HepG2 (cell line): ENCODE measurements around the gene SLC38A8.

ENCODE experiments used
- CTCF ChIP-seq: sonication (generic); formaldehyde crosslinking; IDR thresholded peaks from 2 replicates; pipeline ENCODE4 v1.5.0; 2020; ENCODE audit warnings: mild to moderate bottlenecking, missing genetic modification reagents, moderate library complexity
- GTF2F1 ChIP-seq: fragments of 150-350 bp; IDR thresholded peaks from 2 replicates; pipeline ENCODE4 v1.6.1; 2014; ENCODE audit warnings: low read length
- KAT8 ChIP-seq: IDR thresholded peaks from 2 replicates; pipeline ENCODE4 v1.6.1; 2016; ENCODE audit warnings: missing genetic modification reagents, missing compliant biosample characterization
- MAX ChIP-seq: IDR thresholded peaks from 2 replicates; pipeline ENCODE4 v1.6.1; 2012; ENCODE audit warnings: inconsistent platforms
- SIN3A ChIP-seq: IDR thresholded peaks from 2 replicates; pipeline ENCODE4 v1.6.1; 2011; ENCODE audit warnings: low read depth, mild to moderate bottlenecking, control low read depth, low read length, borderline replicate concordance
- STAT6 ChIP-seq: sonication (generic); formaldehyde crosslinking; IDR thresholded peaks from 2 replicates; pipeline ENCODE4 v1.4.0; 2020; ENCODE audit warnings: missing genetic modification reagents, mild to moderate bottlenecking, borderline replicate concordance
- ZBED4 ChIP-seq: sonication (generic); formaldehyde crosslinking; IDR thresholded peaks from 2 replicates; pipeline ENCODE4 v1.4.0; 2020; ENCODE audit warnings: missing genetic modification reagents, borderline replicate concordance

DNA sequence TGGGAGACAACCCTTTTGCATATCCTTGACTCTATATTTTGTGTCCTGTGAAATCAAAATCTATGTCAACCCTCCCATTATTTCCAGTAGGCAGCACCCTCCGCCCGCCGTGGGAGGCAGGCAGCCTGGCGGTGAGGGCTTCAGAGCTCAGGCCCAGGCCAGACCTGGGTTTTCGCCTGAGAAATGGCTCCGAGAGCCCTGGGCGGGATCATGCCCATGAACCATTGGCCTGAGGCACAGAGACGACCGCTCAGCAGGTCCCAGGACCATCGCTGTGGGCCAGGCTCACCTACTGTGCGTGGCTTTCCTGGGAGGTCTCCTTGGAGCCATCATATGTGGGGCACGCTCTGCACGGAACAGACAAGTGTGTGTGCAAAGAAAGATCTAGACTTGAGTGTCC, 6.3 kb upstream of the SLC38A8 start:
- no peak for TF ChIP-seq CTCF (CRISPR knock-in tag)
- no peak for TF ChIP-seq MAX
- TF ChIP-seq STAT6 (CRISPR knock-in tag): no peak
- TF ChIP-seq KAT8 (CRISPR knock-in tag): no peak
- no peak for TF ChIP-seq GTF2F1
- TF ChIP-seq SIN3A: no peak
- TF ChIP-seq ZBED4 (CRISPR knock-in tag): no peak
